HG03060 (cell line): Measurements from ENCODE around the gene ARHGEF40.

Experiments used
- ATAC-seq: cut with Tn5 transposase; IDR thresholded peaks from one replicate; pipeline ENCODE4 v1.9.1; 2021; ENCODE audit warnings: low read depth, moderate number of reproducible peaks; ENCODE audit not compliant: unreplicated experiment

Gene ARHGEF40

DNA sequence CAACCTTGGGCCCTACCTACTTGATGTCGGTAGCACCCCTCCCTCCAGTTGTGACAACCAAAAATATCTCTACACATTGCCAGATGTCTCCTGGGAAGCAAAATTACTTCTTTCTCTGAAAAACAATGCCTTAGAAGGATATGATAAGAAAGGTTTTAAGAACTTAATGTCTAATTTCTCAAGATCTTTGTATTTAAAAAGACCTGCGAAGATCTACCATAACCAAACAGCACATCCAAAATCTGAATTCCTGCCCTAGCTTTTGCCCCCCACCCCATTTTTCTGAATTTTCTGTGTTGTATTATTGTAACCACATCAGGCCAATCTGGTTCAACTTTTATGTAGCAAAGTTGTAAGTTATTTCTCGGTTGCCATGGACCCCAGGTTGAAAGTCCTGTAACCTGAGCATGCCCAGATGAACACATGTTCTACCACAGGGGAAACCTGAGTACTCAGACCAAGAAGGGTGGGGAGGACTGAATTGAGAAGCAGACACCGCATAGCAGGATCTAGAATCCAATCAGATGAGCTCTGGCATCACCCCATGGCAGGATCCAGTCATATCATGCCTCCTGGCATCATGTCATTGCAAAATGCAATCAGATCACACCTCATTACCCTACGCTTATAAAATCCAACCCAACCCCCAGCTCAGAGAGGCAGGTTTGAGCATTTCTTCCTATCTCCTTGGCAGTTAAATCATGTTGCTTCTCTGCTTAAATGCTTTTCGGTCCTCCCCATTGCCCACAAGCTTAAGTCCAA, 39.5 kb downstream of the ARHGEF40 start:
- no peak for ATAC-seq

DNA sequence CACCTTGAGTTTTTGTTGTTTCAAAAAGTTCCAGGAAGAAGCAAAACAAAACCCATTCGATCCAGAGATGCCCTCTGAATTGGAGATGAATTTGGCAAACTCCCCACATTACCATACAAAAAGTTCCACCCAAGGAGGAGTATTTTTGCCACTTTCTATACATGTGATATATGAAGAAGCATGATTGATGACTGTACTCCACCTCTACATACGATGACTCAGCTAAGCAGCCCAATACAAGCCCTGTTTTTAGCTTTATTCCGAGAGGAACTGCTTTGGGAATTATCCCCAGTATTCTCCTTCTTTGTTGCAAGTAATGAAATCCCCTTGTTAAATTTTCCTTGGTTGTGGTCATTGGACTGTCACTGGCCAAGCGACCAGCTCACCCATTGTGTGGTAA, 42.2 kb downstream of the ARHGEF40 start:
- ATAC-seq: no peak

DNA sequence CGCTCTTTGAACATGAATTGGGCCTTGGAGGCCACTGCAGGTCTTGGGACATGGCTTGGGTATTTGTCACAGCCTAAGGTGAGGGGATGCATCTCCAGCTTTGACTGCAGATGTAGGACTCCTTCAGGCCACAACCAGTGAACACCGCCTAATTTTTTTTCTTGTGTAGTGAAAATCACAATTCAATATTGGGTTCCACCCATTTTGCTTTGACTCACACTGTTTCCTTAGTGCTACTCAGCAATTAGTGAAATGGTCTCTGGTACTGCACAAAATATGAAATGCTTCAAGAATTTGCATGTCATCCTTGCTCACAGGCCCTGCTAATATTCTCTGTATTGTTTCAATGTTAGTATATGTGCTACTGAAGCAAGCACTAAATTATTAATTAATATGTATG, 43.3 kb downstream of the ARHGEF40 start:
- no peak for ATAC-seq

DNA sequence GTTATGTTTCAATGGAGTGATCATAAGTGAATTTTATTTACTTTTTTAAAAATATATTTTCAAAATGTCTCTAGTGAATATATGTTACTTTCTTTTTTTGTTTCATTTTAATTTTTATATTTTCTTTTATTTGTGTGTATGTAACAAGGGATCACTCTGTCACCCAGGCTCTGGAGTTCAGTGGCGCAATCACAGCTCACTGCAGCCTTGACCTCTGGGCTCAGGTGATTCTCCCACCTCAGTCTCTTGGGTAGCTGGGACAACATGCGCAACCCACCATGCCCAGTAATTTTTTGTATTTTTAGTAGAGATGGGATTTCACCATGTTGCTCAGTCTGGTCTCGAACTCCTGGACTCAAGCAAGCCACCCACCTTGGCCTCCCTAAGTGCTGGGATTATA, 48.8 kb downstream of the ARHGEF40 start:
- no peak for ATAC-seq

DNA sequence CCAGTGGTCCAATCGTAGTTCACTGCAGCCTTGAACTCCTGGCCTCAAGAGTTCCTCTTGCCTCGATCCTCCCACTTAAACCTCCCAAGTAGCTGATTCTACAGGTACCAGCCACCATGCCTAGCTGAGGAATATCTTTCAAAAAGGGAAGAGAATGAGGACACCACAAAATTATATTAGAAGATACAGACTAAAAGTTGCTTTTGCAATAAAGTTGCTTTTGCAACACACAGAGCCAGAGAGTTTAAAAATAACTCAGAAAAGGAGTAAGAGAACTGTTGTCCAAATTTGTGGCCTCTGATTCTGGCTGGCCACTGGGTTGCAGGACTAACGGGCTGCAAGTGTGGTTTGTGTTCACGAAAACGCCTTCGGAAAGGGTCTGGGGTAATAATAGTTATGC, 50.6 kb downstream of the ARHGEF40 start:
- no peak for ATAC-seq

DNA sequence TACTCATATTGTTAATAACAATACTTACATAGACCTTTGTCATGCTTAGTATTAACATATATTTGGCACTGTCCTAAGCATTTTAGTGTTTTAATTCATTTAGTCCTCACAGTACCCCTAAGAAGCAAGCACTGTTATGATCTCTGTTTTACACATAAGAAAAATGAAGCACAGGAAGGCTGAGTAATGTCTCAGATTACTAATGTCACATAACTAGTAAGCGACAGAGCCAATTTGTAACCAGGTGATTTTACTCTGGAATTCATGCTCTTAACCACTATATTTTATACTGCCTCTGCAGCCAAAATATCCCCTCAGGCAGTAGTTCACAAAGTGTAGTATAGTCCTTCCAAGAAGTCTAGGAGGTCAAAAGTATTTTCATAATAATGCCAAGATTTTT, 51.0 kb downstream of the ARHGEF40 start:
- ATAC-seq: no peak

DNA sequence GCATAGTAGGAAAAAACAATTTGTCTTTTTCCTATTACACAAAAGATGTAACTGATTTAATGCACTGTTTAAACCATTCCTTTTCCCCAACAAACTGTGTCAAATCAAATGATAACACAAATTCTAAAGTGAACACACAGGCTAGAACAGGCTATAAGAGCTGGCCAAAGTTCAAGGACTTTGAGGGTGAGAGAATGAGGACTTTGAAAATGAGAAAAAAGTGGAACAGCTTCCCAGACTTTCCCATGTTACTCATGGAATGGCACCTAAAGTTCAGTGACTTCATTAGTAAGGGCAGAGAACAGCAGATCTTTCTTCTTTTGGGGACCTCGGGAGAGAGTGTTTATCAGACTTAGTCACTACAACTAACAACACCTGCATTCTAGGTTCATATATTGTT, 53.3 kb downstream of the ARHGEF40 start:
- no peak for ATAC-seq

DNA sequence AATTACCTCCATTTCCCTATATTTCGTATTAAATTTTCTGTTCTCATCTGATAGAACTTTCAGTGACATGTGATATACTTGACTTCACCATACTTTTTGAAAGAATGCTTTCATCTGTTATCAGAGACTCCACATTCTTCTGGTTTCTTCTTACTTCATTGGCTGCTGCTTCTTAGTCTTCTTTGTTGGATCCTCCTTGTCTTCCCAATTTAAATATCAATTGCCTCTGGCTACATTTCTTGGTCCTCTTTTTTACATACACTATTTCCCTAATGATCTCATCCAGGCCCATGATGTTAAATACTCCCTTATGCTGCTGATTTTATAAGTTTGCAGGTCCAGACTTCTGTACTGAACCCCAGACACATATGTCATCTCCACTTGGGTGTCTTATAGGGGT, 63.8 kb downstream of the ARHGEF40 start:
- no peak for ATAC-seq

DNA sequence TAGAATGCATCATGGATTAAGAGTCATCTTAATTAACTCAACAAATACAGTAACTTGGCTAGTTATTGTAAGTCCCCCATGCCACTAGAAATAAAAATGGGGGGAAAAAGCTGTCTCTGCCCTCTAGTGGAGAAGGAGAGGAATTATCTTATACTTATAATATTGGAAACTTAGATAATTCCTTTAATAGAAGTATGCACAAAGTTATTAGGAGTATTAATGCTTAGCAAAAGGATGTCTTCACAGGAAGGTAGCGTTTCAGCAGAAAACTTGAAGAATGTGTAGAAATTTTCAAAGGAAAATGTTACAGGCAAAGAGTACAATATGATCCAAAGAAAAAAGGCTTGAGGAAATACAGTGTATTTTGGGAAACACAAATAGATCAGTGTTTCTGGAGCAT, 65.9 kb downstream of the ARHGEF40 start:
- no peak for ATAC-seq
